H54 (cell line): Measurements from ENCODE around the gene KIFC3.
A peak's percentile ranks its signal among the peaks of the same experiment; 100 is the strongest.
"Not testable (repeated sequence)": the region's sequence is repeated elsewhere in the genome, so short reads cannot be mapped to it uniquely, and the experiment has no call there.

Source experiments
- DNase-seq: peaks from one replicate; pipeline ENCODE4 v3.0.0; 2011; ENCODE audit warnings: low spot score, mixed read lengths; ENCODE audit not compliant: insufficient read length
- FAIRE-seq: peaks from 3 replicates; lab custom pipeline; 2011; peaks lifted over from hg19 to GRCh38; lab: Jason Lieb, UNC
- POLR2A ChIP-seq: IDR thresholded peaks from 2 replicates; pipeline ENCODE4 v1.6.1; 2011; ENCODE audit warnings: low read depth, mild to moderate bottlenecking, low read length

The KIFC3 gene

GRCh38 chr16:57818377-57819064 is 16.2 kb upstream of the KIFC3 start:
- no peak for FAIRE-seq
- DNase-seq = no peak
- no peak for TF ChIP-seq POLR2A

GRCh38 chr16:57817680-57818079 is 15.4 kb upstream of the KIFC3 start:
- no peak for DNase-seq
- no peak for TF ChIP-seq POLR2A
- no peak for FAIRE-seq

GRCh38 chr16:57815987-57816745 is 13.9 kb upstream of the KIFC3 start:
- DNase-seq = peak; percentile 74
- FAIRE-seq = peak; percentile 82
- no peak for TF ChIP-seq POLR2A

- FAIRE-seq (no peak), DNase-seq (no peak)
- TF ChIP-seq POLR2A = no peak
Measured at GRCh38 chr16:57814896-57815295, 12.6 kb upstream of the KIFC3 start.

- no peak for TF ChIP-seq POLR2A
- no peak for DNase-seq
- no peak for FAIRE-seq
Measured at GRCh38 chr16:57813466-57813865, 11.2 kb upstream of the KIFC3 start.

GRCh38 chr16:57811340-57811739 is 9.0 kb upstream of the KIFC3 start:
- not testable (repeated sequence) for FAIRE-seq, DNase-seq

- peak; percentile 80 for DNase-seq
- peak; percentile 57 for FAIRE-seq
Measured at GRCh38 chr16:57810197-57811031, 8.1 kb upstream of the KIFC3 start.

GRCh38 chr16:57809276-57810196 is 7.2 kb upstream of the KIFC3 start:
- DNase-seq (no peak), FAIRE-seq (no peak)
- TF ChIP-seq POLR2A = no peak

More at GRCh38 chr16:57810197-57811031, 8.1 kb upstream of the KIFC3 start:
- no peak for TF ChIP-seq POLR2A

- DNase-seq (no peak), FAIRE-seq (no peak)
- TF ChIP-seq POLR2A = no peak
Measured at GRCh38 chr16:57808589-57809228, 6.4 kb upstream of the KIFC3 start.

- DNase-seq (peak; percentile 58), FAIRE-seq (no peak)
- no peak for TF ChIP-seq POLR2A
Measured at GRCh38 chr16:57807968-57808528, 5.8 kb upstream of the KIFC3 start.

GRCh38 chr16:57807252-57807967 is 5.1 kb upstream of the KIFC3 start:
- TF ChIP-seq POLR2A = no peak
- DNase-seq (peak; percentile 70), FAIRE-seq (no peak)

- no peak for TF ChIP-seq POLR2A
- FAIRE-seq (no peak), DNase-seq (no peak)
Measured at GRCh38 chr16:57805176-57805575, 2.9 kb upstream of the KIFC3 start.
